HepG2 (cell line): ENCODE results near the gene TUBGCP6. TPM values are rescaled to one million over a fixed set of nuclear protein-coding genes. Genes with fewer than 3 reads are reported as not detected.

Experiments used
- ELK4 ChIP-seq: sonication (generic); formaldehyde crosslinking; IDR thresholded peaks from 2 replicates; pipeline ENCODE4 v1.9.0; 2021; ENCODE audit warnings: missing genetic modification reagents, borderline replicate concordance
- FOXP4 ChIP-seq: sonication (generic); formaldehyde crosslinking; IDR thresholded peaks from 2 replicates; pipeline ENCODE4 v1.4.0; 2020; ENCODE audit warnings: missing genetic modification reagents
- HNF1B ChIP-seq: sonication (generic); formaldehyde crosslinking; IDR thresholded peaks from 2 replicates; pipeline ENCODE4 v1.5.1; 2020; ENCODE audit warnings: mild to moderate bottlenecking, moderate library complexity, missing genetic modification reagents
- SMC3 ChIP-seq: IDR thresholded peaks from 2 replicates; pipeline ENCODE4 v1.6.1; 2011; ENCODE audit warnings: low read length, improper control_type of control experiment
- STAG1 ChIP-seq: sonication (generic); formaldehyde crosslinking; IDR thresholded peaks from 2 replicates; pipeline ENCODE4 v1.4.0; 2020; ENCODE audit warnings: missing genetic modification reagents
- ZNF570 ChIP-seq: sonication (generic); formaldehyde crosslinking; IDR thresholded peaks from 2 replicates; pipeline ENCODE4 v1.4.0; 2020; ENCODE audit warnings: mild to moderate bottlenecking, missing genetic modification reagents, borderline replicate concordance
- ZNF747 ChIP-seq: sonication (generic); formaldehyde crosslinking; IDR thresholded peaks from 2 replicates; pipeline ENCODE4 v1.8.1; 2023; ENCODE audit warnings: missing genetic modification reagents, mild to moderate bottlenecking, borderline replicate concordance
- ZNF768 ChIP-seq: sonication (generic); formaldehyde crosslinking; IDR thresholded peaks from 2 replicates; pipeline ENCODE4 v1.4.0; 2020; ENCODE audit warnings: missing genetic modification reagents
- polyA plus RNA-seq, 8 experiments: library from polyadenylated mRNA; depleted of rRNA in 3 of 8; stranded (reverse) in 7 of 8; unstranded in 1 of 8; fragments of >200 nt; fragmentation: Illumina TruSeq in 4 of 8; extraction: Trizol in 4 of 8; gene quantifications; 2 replicates each; pipeline versions ENCODE4 v1.2.1 to v1.2.3, GENCODE V29; 2011 to 2016; ENCODE audit warnings: low read depth in 4 of 8, missing spikeins in 1 of 8, mixed read lengths in 1 of 8; ENCODE audit not compliant: insufficient read depth in 1 of 8
- total RNA-seq, 5 experiments: library from RNA; depleted of rRNA; stranded (reverse); fragments of >200 nt; fragmentation: Illumina TruSeq; extraction: Trizol; gene quantifications; 2 replicates each; pipeline ENCODE4 v1.2.3, GENCODE V29; 2016; ENCODE audit warnings: low read depth in 1 of 5
- TF ChIP-seq, protein P1 (sequence below): sonication (generic); formaldehyde crosslinking; conservative IDR thresholded peaks from 2 replicates; pipeline ENCODE4 v1.4.0; 2020; ENCODE audit warnings: missing genetic modification reagents
- TF ChIP-seq, protein P2 (sequence below): sonication (generic); formaldehyde crosslinking; IDR thresholded peaks from 2 replicates; pipeline ENCODE4 v1.9.0; 2022; ENCODE audit warnings: missing genetic modification reagents, mild to moderate bottlenecking, borderline replicate concordance
- TF ChIP-seq, protein P3 (sequence below): sonication (generic); formaldehyde crosslinking; IDR thresholded peaks from 2 replicates; pipeline ENCODE4 v1.5.0; 2020; ENCODE audit warnings: mild to moderate bottlenecking, missing genetic modification reagents
- TF ChIP-seq, protein P4 (sequence below): sonication (generic); formaldehyde crosslinking; IDR thresholded peaks from 2 replicates; pipeline ENCODE4 v1.5.1; 2020; ENCODE audit warnings: mild to moderate bottlenecking, missing genetic modification reagents, moderate library complexity

Gene TUBGCP6
- total and polyA plus RNA-seq, 2 of the 13 experiments (the other 11 are each of a cell fraction or from before 2014, with no cell fraction given) = 14.6 to 15.7 TPM

DNA sequence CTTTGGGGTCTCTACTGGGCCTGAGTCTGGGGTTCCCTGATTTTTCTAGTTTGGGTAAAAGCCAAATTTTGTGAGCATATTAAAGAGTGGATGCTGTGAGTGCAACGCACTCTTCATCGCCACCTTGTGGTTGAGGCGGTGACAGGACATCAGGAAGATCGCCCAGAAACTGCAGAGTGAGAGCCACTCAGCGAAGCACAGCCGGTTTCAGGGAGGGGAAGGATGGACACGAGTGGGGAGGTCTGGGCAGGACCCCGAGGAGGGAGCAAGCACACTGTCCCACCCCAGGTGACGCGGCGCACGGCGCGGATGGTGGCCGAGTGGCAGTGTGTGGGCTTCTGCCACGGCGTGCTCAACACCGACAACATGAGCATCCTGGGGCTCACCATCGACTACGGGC lies 34.9 kb downstream of the TUBGCP6 start (continued):
- TF ChIP-seq ELK4 (no peak), STAG1 (CRISPR knock-in tag) (peak; percentile 71), ZNF768 (CRISPR knock-in tag) (peak; percentile 50; the same call in 1 of the 2 replicates), ZNF747 (CRISPR knock-in tag) (no peak), FOXP4 (CRISPR knock-in tag) (no peak), SMC3 (peak; percentile 89), ZNF570 (CRISPR knock-in tag) (no peak), HNF1B (CRISPR knock-in tag) (0 out of 2 replicates have a peak, but pooled peaks have one; percentile 26)
- TF ChIP-seq, protein P1, sequence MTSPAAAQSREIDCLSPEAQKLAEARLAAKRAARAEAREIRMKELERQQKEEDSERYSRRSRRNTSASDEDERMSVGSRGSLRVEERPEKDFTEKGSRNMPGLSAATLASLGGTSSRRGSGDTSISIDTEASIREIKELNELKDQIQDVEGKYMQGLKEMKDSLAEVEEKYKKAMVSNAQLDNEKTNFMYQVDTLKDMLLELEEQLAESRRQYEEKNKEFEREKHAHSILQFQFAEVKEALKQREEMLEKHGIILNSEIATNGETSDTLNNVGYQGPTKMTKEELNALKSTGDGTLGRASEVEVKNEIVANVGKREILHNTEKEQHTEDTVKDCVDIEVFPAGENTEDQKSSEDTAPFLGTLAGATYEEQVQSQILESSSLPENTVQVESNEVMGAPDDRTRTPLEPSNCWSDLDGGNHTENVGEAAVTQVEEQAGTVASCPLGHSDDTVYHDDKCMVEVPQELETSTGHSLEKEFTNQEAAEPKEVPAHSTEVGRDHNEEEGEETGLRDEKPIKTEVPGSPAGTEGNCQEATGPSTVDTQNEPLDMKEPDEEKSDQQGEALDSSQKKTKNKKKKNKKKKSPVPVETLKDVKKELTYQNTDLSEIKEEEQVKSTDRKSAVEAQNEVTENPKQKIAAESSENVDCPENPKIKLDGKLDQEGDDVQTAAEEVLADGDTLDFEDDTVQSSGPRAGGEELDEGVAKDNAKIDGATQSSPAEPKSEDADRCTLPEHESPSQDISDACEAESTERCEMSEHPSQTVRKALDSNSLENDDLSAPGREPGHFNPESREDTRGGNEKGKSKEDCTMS (CRISPR knock-in tag) = no peak
- TF ChIP-seq, protein P2, sequence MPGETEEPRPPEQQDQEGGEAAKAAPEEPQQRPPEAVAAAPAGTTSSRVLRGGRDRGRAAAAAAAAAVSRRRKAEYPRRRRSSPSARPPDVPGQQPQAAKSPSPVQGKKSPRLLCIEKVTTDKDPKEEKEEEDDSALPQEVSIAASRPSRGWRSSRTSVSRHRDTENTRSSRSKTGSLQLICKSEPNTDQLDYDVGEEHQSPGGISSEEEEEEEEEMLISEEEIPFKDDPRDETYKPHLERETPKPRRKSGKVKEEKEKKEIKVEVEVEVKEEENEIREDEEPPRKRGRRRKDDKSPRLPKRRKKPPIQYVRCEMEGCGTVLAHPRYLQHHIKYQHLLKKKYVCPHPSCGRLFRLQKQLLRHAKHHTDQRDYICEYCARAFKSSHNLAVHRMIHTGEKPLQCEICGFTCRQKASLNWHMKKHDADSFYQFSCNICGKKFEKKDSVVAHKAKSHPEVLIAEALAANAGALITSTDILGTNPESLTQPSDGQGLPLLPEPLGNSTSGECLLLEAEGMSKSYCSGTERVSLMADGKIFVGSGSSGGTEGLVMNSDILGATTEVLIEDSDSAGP (CRISPR knock-in tag) = no peak
- TF ChIP-seq, protein P3, sequence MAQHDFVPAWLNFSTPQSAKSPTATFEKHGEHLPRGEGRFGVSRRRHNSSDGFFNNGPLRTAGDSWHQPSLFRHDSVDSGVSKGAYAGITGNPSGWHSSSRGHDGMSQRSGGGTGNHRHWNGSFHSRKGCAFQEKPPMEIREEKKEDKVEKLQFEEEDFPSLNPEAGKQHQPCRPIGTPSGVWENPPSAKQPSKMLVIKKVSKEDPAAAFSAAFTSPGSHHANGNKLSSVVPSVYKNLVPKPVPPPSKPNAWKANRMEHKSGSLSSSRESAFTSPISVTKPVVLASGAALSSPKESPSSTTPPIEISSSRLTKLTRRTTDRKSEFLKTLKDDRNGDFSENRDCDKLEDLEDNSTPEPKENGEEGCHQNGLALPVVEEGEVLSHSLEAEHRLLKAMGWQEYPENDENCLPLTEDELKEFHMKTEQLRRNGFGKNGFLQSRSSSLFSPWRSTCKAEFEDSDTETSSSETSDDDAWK (CRISPR knock-in tag) = no peak
- TF ChIP-seq, protein P4, sequence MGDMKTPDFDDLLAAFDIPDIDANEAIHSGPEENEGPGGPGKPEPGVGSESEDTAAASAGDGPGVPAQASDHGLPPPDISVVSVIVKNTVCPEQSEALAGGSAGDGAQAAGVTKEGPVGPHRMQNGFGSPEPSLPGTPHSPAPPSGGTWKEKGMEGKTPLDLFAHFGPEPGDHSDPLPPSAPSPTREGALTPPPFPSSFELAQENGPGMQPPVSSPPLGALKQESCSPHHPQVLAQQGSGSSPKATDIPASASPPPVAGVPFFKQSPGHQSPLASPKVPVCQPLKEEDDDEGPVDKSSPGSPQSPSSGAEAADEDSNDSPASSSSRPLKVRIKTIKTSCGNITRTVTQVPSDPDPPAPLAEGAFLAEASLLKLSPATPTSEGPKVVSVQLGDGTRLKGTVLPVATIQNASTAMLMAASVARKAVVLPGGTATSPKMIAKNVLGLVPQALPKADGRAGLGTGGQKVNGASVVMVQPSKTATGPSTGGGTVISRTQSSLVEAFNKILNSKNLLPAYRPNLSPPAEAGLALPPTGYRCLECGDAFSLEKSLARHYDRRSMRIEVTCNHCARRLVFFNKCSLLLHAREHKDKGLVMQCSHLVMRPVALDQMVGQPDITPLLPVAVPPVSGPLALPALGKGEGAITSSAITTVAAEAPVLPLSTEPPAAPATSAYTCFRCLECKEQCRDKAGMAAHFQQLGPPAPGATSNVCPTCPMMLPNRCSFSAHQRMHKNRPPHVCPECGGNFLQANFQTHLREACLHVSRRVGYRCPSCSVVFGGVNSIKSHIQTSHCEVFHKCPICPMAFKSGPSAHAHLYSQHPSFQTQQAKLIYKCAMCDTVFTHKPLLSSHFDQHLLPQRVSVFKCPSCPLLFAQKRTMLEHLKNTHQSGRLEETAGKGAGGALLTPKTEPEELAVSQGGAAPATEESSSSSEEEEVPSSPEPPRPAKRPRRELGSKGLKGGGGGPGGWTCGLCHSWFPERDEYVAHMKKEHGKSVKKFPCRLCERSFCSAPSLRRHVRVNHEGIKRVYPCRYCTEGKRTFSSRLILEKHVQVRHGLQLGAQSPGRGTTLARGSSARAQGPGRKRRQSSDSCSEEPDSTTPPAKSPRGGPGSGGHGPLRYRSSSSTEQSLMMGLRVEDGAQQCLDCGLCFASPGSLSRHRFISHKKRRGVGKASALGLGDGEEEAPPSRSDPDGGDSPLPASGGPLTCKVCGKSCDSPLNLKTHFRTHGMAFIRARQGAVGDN = peak; percentile 36; the same call in 1 of the 2 replicates
